SJSA1 (cell line): Measurements from ENCODE around the gene RAPGEF2. TPM values are rescaled to one million over a fixed set of nuclear protein-coding genes. Genes with fewer than 3 reads are reported as not detected.
"Not testable (repeated sequence)": the region's sequence is repeated elsewhere in the genome, so short reads cannot be mapped to it uniquely, and the experiment has no call there.

Experiments
- DNase-seq, 2 experiments: peaks; one replicate each; pipeline ENCODE4 v3.0.0-alpha.2; 2015 to 2020; ENCODE audit warnings: low spot score in 2 of 2, low read depth in 1 of 2
- H3K27ac ChIP-seq: fragments of 250-450 bp; sonication (Bioruptor Pico); 2 replicates; pipeline ENCODE4 v1.5.1; 2020; ENCODE audit warnings: mild to moderate bottlenecking, moderate library complexity
- H3K27me3 ChIP-seq: fragments of 250-450 bp; sonication (Bioruptor Pico); replicated peaks from 2 replicates; pipeline ENCODE4 v1.5.1; 2020; ENCODE audit warnings: mild to moderate bottlenecking, moderate library complexity
- H3K36me3 ChIP-seq: fragments of 250-450 bp; sonication (Bioruptor Pico); 2 replicates; pipeline ENCODE4 v1.5.1; 2020; ENCODE audit warnings: mild to moderate bottlenecking
- H3K4me1 ChIP-seq: fragments of 250-450 bp; sonication (Bioruptor Pico); replicated peaks from 2 replicates; pipeline ENCODE4 v1.6.1; 2021; ENCODE audit warnings: mild to moderate bottlenecking
- H3K4me3 ChIP-seq: fragments of 250-450 bp; sonication (Bioruptor Pico); 2 replicates; pipeline ENCODE4 v1.5.1; 2020; ENCODE audit warnings: mild to moderate bottlenecking
- H3K9me3 ChIP-seq: fragments of 250-450 bp; sonication (Bioruptor Pico); replicated peaks from 2 replicates; pipeline ENCODE4 v1.5.1; 2020; ENCODE audit warnings: mild to moderate bottlenecking
- total RNA-seq: library from RNA; depleted of rRNA; stranded (reverse); fragments of >200 nt; shearing (Covaris generic); gene quantifications from 2 replicates; pipeline ENCODE4 v1.2.3, GENCODE V29; 2014

RAPGEF2 gene
- total RNA-seq, 1 experiment from 2014 or later, result 97.6 TPM

DNA sequence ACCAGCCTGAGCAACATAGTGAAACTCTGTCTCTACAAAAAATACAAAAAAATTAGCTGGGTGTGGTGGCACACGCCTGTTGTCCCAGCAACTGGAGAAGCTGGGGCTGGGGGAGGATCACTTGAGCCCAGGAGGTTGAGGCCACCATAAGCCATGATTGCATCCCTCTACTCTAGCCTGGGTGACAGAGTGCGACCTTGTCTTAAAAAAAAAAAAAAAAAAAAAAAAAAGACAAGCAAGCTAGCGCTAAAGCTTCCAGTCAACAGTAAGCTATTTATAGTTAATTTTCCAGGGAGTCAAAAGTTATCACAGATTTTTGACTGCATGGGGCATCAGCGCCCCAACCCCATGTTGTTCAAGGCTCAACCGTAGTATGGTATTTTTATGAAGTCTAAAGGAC, 273.4 kb downstream of the RAPGEF2 start:
- Histone ChIP-seq H3K9me3 (0 out of 2 replicates have a peak, but pooled peaks cover 3% of the 10 kb centered on the region), H3K4me1 (no peaks in the 10 kb centered on the region), H3K27me3 (no peaks in the 10 kb centered on the region), H3K36me3 (no peaks in the 10 kb centered on the region), H3K27ac (no peak overlapping the region), H3K4me3 (no peak overlapping the region)
- DNase-seq, result no peak

DNA sequence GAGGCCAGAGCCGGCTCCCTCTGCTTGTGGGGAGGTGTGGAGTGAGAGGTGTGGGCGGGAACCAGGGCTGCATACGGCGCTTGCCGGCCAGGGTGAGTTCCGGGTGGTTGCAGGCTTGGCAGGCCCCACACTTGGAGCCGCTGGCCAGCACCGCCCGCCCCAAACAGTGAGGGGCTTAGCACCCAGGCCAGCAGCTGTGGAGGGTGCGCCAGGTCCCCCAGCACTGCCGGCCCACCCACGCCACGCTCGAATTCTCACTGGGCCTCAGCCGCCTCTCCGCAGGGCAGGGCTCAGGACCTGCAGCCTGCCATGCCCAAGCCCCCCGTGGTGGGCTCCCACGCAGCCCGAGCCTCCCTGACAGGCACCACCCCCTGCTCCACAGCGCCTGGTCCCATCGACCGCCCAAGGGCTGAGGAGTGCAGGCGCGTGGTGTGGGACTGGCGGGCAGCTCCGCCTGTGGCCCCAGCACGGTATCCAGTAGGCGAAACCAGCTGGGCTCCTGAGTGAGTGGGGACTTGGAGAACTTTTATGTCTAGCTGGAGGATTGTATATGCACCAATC, 275.3 kb downstream of the RAPGEF2 start:
- no peak overlapping the region for H3K27ac ChIP-seq
- DNase-seq, result no peak
- no peak overlapping the region for H3K4me3 ChIP-seq

DNA sequence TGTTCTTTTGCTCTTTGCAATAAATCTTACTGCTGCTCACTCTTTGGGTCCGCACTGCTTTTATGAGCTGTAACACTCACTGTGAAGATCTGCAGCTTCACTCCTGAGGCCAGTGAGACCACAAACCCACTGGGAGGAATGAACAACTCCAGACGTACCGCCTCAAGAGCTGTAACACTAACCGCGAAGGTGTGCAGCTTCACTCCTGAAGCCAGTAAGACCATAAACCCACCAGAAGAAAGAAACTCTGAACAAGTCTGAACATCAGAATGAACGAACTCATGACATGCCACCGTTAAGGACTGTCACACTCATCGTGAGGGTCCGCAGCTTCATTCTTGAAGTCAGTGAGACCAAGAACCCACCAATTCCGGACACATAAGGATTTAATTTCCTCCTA, 276.2 kb downstream of the RAPGEF2 start:
- H3K27me3 ChIP-seq, H3K27ac ChIP-seq, H3K4me1 ChIP-seq, DNase-seq, H3K9me3 ChIP-seq, H3K4me3 ChIP-seq, H3K36me3 ChIP-seq: not testable (repeated sequence)

More for the DNA sequence above, 275.3 kb downstream of the RAPGEF2 start:
- Histone ChIP-seq H3K4me1 (no peaks in the 10 kb centered on the region), H3K27me3 (no peaks in the 10 kb centered on the region), H3K9me3 (0 out of 2 replicates have a peak, but pooled peaks cover 3% of the 10 kb centered on the region), H3K36me3 (no peaks in the 10 kb centered on the region)

DNA sequence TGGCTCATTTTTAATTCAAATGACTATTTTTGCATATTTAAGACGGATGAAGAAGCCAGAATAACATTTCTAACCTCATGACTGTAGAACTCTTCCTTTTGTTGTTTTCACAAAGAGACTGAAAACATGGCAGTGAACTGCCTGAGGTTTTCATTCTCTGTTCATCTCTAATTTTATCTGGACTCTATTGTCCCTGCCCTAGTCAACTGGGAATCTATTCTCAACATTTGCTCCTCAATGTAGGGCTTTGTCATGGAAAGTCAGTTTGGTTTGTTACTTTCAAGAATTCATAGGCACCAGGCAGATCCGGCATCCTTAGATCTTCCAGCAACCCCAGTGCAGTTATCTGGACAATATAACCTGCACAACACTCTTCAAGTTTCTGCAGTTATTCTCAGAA, 277.0 kb downstream of the RAPGEF2 start:
- Histone ChIP-seq H3K9me3 (0 out of 2 replicates have a peak, but pooled peaks cover 3% of the 10 kb centered on the region), H3K27me3 (no peaks in the 10 kb centered on the region), H3K36me3 (no peaks in the 10 kb centered on the region), H3K4me1 (no peaks in the 10 kb centered on the region), H3K27ac (no peak overlapping the region), H3K4me3 (no peak overlapping the region)
- no peak for DNase-seq

DNA sequence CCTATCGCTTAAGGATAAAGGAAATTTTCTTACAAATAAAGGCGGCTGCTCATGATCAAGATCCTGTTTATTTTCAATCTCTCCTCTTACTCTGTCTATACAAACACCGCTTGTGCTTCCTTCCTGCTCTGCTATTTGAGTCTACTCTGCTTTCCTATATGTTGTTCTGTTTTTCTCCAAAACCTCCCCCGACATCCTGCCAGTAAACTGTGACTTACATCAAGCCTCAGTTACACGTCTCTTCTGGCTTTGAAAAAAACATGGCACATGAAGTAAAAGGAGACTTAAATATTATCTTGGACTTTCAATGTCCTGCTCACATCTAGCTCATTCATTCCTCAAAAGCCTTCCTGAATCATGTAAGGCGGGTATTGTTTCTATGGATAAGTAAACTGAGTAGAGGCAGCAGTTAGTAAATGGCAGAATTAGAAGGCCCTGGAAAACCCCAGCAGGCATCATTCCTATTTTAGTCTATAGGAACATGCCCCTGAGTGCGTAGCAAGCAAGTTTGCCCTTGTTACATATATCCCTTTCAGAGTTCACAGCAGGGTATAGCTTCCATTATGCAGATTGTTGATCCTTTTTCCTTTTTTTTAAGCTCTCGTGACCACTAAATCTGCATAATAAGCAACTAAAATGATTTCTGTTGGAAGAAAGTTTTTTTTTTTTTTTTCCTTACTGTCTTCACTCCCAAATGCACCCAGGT, 280.1 kb downstream of the RAPGEF2 start:
- H3K9me3 ChIP-seq, result 0 out of 2 replicates have a peak, but pooled peaks cover 3% of the 10 kb centered on the region
- H3K27ac ChIP-seq, result no peak overlapping the region
- no peaks in the 10 kb centered on the region for H3K27me3 ChIP-seq
- H3K4me1 ChIP-seq, result no peaks in the 10 kb centered on the region
- H3K4me3 ChIP-seq, result no peak overlapping the region
- DNase-seq, result no peak
- no peaks in the 10 kb centered on the region for H3K36me3 ChIP-seq

DNA sequence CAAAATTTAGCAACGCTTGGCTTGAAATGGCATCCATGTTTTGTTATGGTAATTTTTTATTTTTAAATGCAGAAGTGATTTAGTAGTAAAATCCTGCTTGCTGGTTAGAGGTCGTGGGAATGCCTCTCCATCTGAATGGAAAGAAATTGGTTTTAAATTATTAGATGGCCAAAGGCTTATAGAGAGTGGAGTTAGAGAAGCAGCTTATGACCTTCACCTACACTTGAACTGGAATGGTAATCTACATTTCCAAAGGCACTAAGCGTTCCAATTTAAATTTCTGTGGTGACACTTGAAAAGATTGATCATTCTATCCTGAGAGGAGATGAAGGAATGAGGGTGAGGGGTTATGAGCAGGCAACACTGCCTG, 280.7 kb downstream of the RAPGEF2 start:
- Histone ChIP-seq H3K9me3 (0 out of 2 replicates have a peak, but pooled peaks cover 3% of the 10 kb centered on the region), H3K4me1 (no peaks in the 10 kb centered on the region), H3K36me3 (no peaks in the 10 kb centered on the region), H3K27ac (no peak overlapping the region), H3K4me3 (no peak overlapping the region), H3K27me3 (no peaks in the 10 kb centered on the region)
- no peak for DNase-seq

DNA sequence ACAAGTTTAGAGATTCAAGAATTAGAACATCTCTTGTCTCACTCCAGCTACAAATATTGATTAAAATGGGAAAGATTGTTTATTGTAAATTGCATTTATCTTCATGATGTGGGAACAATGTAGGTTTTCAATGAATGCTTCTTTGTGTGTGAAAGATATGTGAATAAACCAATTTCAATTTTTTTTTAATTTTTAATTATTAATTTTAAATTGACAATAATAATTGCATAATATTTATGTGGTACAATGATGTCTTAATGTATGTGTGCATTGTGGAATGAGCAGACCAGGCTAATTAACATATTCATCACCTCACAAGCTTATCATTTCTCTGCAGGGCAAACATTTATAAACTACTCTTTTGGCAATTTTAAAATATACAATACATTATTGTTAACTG, 281.1 kb downstream of the RAPGEF2 start:
- Histone ChIP-seq H3K9me3 (peaks cover 3% of the 10 kb centered on the region; the same call in 1 of the 2 replicates), H3K27me3 (no peaks in the 10 kb centered on the region), H3K4me1 (no peaks in the 10 kb centered on the region), H3K27ac (no peak overlapping the region), H3K36me3 (no peaks in the 10 kb centered on the region), H3K4me3 (no peak overlapping the region)
- no peak for DNase-seq

DNA sequence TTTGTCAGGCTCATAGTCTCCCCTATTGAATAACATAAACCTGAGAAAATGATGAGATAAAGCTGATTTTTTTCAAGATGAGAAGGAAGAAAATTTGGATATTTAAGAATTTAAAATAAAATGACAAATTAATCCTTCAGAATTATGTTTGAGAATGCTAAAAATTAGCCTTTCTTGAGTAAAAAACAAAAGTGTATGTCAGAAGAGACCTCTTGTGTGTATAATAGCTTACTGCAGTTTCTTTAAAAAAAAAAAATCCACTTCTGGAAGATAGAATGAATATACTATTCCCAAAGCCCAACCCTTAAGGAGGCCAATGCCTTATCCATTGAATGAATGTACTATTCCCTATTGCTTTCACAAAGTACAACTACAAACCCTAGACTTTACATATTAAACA, 281.8 kb downstream of the RAPGEF2 start:
- Histone ChIP-seq H3K4me3 (no peak overlapping the region), H3K9me3 (peaks cover 3% of the 10 kb centered on the region; the same call in 1 of the 2 replicates), H3K27ac (no peak overlapping the region; the same call in 1 of the 2 replicates), H3K4me1 (0 out of 2 replicates have a peak, but pooled peaks cover under 1% of the 10 kb centered on the region), H3K36me3 (no peaks in the 10 kb centered on the region), H3K27me3 (no peaks in the 10 kb centered on the region)
- DNase-seq, result no peak

DNA sequence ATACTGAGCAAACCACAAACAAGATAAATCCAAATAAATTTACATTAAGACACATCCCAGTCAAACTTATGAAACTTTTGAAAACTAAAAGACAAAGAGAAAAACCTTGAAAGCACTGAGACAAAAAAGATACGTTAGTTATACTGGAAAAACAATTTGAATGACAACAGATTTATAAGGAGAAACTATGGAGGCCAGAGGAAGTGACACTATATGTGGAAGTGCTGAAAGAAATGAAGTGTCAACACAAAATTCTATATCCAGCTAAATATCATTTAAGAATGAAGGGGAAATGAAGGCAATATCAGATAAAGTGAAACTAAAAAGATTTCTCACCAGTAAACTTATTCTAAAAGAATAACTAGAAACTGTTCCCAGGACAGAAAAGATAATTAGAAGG, 283.7 kb downstream of the RAPGEF2 start:
- Histone ChIP-seq H3K27me3 (no peaks in the 10 kb centered on the region), H3K4me1 (peaks cover 19% of the 10 kb centered on the region), H3K4me3 (no peak overlapping the region), H3K9me3 (peaks cover 3% of the 10 kb centered on the region; the same call in 1 of the 2 replicates), H3K36me3 (no peaks in the 10 kb centered on the region), H3K27ac (no peak overlapping the region)
- DNase-seq, result no peak

DNA sequence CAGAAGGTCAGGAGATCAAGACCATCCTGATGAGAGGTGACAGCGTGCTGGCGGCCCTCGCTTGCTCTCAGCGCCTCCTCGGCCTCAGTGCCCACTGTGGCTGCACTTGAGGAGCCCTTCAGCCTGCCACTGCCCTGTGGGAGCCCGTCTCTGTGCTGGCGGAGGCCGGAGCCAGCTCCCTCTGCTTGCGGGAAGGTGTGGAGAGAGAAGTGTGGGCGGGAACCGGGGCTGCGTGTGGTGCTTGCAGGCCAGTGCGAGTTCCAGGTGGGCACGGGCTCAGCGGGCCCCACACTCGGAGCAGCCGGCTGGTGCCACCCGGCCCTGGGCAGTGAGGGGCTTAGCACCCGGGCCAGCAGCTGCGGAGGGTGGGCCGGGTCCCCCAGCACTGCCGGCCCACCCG, 286.9 kb downstream of the RAPGEF2 start:
- Histone ChIP-seq H3K36me3 (no peaks in the 10 kb centered on the region), H3K27ac (no peak overlapping the region), H3K4me3 (no peak overlapping the region), H3K4me1 (peaks cover 23% of the 10 kb centered on the region), H3K27me3 (no peaks in the 10 kb centered on the region), H3K9me3 (peaks cover 3% of the 10 kb centered on the region; the same call in 1 of the 2 replicates)
- no peak for DNase-seq

DNA sequence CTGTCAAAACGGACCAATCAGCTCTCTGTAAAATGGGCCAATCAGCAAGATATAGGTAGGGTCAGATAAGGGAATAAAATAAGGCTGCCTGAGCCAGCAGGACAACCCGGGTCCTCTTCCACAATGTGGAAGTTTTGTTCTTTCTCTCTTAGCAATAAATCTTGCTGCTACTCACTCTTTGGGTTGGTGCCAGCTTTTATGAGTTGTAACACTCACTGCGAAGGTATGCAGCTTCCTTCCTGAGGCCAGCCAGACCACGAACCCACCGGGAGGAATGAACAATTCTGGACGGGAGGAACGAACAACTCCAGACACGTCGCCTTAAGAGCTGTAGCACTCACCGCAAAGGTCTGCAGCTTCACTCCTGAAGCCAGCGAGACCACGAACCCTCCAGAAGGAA, 287.8 kb downstream of the RAPGEF2 start:
- Histone ChIP-seq H3K27ac (peak overlapping the region; percentile 85), H3K4me3 (no peak overlapping the region), H3K27me3 (no peaks in the 10 kb centered on the region), H3K4me1 (peaks cover 23% of the 10 kb centered on the region), H3K36me3 (no peaks in the 10 kb centered on the region), H3K9me3 (peaks cover 3% of the 10 kb centered on the region; the same call in 1 of the 2 replicates)
- peak; percentile 94 to 97 for DNase-seq

DNA sequence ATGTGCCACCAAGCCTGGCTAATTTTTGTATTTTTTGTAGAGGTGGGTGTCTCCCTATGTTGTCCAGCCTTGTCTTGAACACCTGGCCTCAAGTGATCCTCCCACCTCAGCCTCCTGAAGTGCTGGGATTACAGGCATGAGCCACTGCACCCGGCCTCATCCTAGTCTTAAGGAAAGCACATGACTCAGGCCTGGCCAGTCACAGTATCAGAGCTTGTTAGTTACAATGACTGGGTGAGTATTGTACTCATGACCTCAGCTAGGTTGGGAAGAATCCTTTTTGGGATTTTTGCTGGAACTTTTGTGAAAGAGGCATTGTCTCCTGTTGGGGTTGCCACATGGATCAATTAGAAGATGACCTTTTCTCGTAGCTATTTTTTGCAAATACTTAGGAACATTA, 292.8 kb downstream of the RAPGEF2 start:
- H3K27ac ChIP-seq, result no peak overlapping the region
- no peaks in the 10 kb centered on the region for H3K27me3 ChIP-seq
- peaks cover 41% of the 10 kb centered on the region for H3K4me1 ChIP-seq
- no peak for DNase-seq
- no peak overlapping the region for H3K4me3 ChIP-seq
- no peaks in the 10 kb centered on the region for H3K9me3 ChIP-seq
- no peaks in the 10 kb centered on the region for H3K36me3 ChIP-seq

DNA sequence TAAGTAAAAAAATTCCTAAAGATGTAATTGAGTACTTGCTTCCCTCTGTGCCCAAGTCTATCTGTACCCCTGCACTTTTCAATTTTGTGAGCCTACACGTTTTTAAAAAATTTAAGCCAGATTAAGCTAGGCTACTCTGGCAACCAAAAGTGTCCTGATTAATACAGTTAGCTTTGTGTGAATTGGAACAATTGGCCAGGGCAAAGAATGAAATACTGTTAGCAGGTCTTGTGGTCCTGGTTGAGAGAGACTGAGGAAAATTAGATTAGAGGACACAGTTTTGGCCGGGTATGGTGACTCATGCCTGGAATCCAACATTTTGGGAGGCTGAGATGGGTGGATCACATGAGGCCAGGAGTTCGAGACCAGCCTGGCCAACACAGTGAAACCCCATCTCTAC, 293.3 kb downstream of the RAPGEF2 start:
- H3K36me3 ChIP-seq, result no peaks in the 10 kb centered on the region
- H3K27me3 ChIP-seq, result no peaks in the 10 kb centered on the region
- no peak for DNase-seq
- H3K9me3 ChIP-seq, result no peaks in the 10 kb centered on the region
- no peak overlapping the region for H3K27ac ChIP-seq
- H3K4me3 ChIP-seq, result no peak overlapping the region
- H3K4me1 ChIP-seq, result peaks cover 41% of the 10 kb centered on the region

DNA sequence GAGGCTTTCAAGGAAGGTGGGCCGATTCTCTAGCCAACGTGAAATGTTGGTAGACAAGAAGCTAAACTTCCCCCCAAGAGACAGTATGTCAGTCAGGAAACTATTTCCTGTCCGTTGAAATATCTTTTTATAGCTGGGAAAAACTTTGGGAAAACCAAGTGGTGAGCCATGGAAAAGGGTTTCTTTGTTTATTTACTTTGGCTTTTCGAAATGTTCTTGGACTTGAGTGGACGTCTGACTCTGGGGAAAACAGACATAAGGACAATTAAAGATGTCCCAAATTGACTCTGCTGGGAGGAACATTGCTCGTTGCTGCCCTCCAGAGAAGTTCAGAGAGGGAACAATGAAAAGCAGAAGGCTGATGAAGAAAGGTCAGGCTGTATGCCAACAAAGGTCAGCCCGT, 295.4 kb downstream of the RAPGEF2 start:
- Histone ChIP-seq H3K9me3 (no peaks in the 10 kb centered on the region), H3K4me1 (peaks cover 53% of the 10 kb centered on the region), H3K4me3 (no peak overlapping the region), H3K27me3 (no peaks in the 10 kb centered on the region), H3K36me3 (no peaks in the 10 kb centered on the region), H3K27ac (peak overlapping the region; percentile 93)
- DNase-seq, result peak; percentile 60 to 93
